OCI-LY7 (cell line): ENCODE measurements around the gene ALB. TPM values are rescaled to one million over a fixed set of nuclear protein-coding genes. Genes with fewer than 3 reads are reported as not detected.

ENCODE experiments used
- BruUV-seq: library from RNA; stranded (reverse); fragments of 400-500 nt; replicated peaks from 2 replicates; lab custom pipeline; 2021; lab: Mats Ljungman, UMichigan
- CTCF ChIA-PET: fragments of 300-600 bp; sonication (Branson Sonifier 250); formaldehyde crosslinking; loops from one replicate; lab custom pipeline; 2022; ENCODE audit warnings: antibody characterized with exemption; ENCODE audit not compliant: unreplicated experiment; lab: Charles Lee
- POLR2A ChIA-PET: fragments of 300-600 bp; sonication (Branson Sonifier 250); formaldehyde crosslinking; loops from one replicate; lab custom pipeline; 2022; ENCODE audit warnings: antibody characterized with exemption; lab: Charles Lee
- DNase-seq: peaks from one replicate; pipeline ENCODE4 v3.0.0-alpha.2; 2015; ENCODE audit warnings: low spot score
- H2AFZ ChIP-seq: fragments of 200-600 bp; sonication (generic), shearing (Covaris generic); 2 replicates; pipeline ENCODE4 v1.6.1; 2014; ENCODE audit warnings: mild to moderate bottlenecking, antibody characterized with exemption, low read length, moderate library complexity
- H3K27ac ChIP-seq: fragments of 200-600 bp; sonication (generic); 2 replicates; pipeline ENCODE4 v1.5.1; 2014; ENCODE audit warnings: mixed run types, low read depth, mild to moderate bottlenecking, moderate library complexity, low read length, inconsistent platforms; ENCODE audit not compliant: poor library complexity, severe bottlenecking
- H3K36me3 ChIP-seq: fragments of 200-600 bp; sonication (generic); 2 replicates; pipeline ENCODE4 v1.6.1; 2014; ENCODE audit warnings: mild to moderate bottlenecking, antibody characterized with exemption, low read length, moderate library complexity, mixed read lengths; ENCODE audit not compliant: insufficient read depth
- H3K4me1 ChIP-seq: fragments of 200-600 bp; sonication (generic); 2 replicates; pipeline ENCODE4 v1.5.1; 2014; ENCODE audit warnings: mild to moderate bottlenecking, low read length; ENCODE audit not compliant: insufficient read depth, poor library complexity, severe bottlenecking
- H3K4me2 ChIP-seq: fragments of 200-600 bp; sonication (generic); 2 replicates; pipeline ENCODE4 v1.6.1; 2014; ENCODE audit warnings: mild to moderate bottlenecking, low read length
- H3K4me3 ChIP-seq: fragments of 200-600 bp; sonication (generic); 2 replicates; pipeline ENCODE4 v1.5.1; 2014; ENCODE audit warnings: mild to moderate bottlenecking, low read depth, low read length; ENCODE audit not compliant: poor library complexity, severe bottlenecking
- H3K79me2 ChIP-seq: fragments of 200-600 bp; sonication (generic); 2 replicates; pipeline ENCODE4 v1.6.1; 2016; ENCODE audit warnings: low read depth, mild to moderate bottlenecking, low read length, moderate library complexity, mixed read lengths; ENCODE audit not compliant: insufficient read depth
- H3K9me2 ChIP-seq: fragments of 200-600 bp; sonication (generic); 2 replicates; pipeline ENCODE4 v1.6.1; 2016; ENCODE audit warnings: mild to moderate bottlenecking, low read length, mixed read lengths; ENCODE audit not compliant: insufficient read depth
- H3K9me3 ChIP-seq: fragments of 200-600 bp; sonication (generic); 2 replicates; pipeline ENCODE4 v1.6.1; 2014; ENCODE audit warnings: mild to moderate bottlenecking, mixed run types, low read length, mixed read lengths
- H4K20me1 ChIP-seq: fragments of 200-600 bp; sonication (generic); 2 replicates; pipeline ENCODE4 v1.6.1; 2014; ENCODE audit warnings: mild to moderate bottlenecking, antibody characterized with exemption, low read length, moderate library complexity, mixed read lengths; ENCODE audit not compliant: insufficient read depth
- EZH2phosphoT487 ChIP-seq: fragments of 200-600 bp; sonication (generic); IDR thresholded peaks from 2 replicates; pipeline ENCODE4 v1.6.1; 2018; ENCODE audit warnings: low read depth, borderline replicate concordance, mild to moderate bottlenecking, mixed run types, antibody characterized with exemption, low read length, moderate library complexity, mixed read lengths
- intact Hi-C: fragments of 100-400 bp; cut with micrococcal nuclease; formaldehyde crosslinking; loops from one replicate; pipeline ENCODE4 v1.10.0; 2022; ENCODE audit not compliant: unreplicated experiment
- total RNA-seq, 2 experiments: library from RNA; depleted of rRNA in 1 of 2; stranded (reverse); fragments of >200 nt in 1 of 2; shearing (Covaris generic) in 1 of 2; gene quantifications; 2 replicates each; pipeline ENCODE4 v1.2.3, GENCODE V29; 2014 to 2022
- TF ChIP-seq, protein P1 (sequence below): fragments of 200-600 bp; sonication (generic); conservative IDR thresholded peaks from 2 replicates; pipeline ENCODE4 v1.5.1; 2014; ENCODE audit warnings: mild to moderate bottlenecking, antibody characterized with exemption, low read length, moderate library complexity, mixed read lengths

Gene ALB
- total RNA-seq, 2 experiments from 2014 or later: not detected

DNA sequence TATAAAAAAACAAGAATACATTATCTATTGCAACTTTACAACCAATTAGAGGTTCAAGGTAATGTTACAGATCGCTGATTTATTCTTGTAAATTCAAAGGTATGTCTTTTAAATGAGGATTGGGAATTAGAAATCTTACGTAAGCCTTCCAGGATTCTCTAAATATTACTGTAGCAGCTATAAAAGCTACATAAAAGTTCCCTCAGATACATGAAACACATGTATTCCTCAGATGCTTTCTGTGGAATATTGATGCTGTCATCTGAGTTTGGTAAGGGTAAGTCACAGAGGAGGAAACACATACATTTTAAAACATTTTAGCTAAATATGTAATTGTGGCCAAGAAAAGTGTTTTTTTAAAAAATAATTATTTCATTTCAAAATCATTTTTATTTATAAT lies 35.4 kb downstream of the ALB start:
- no peaks in the 10 kb centered on the region for H3K4me1 ChIP-seq
- no peak overlapping the region for H3K4me2 ChIP-seq
- no peak overlapping the region for H3K4me3 ChIP-seq
- ChIA-PET POLR2A (interaction anchor here (0.6 to 1.6 kb wide), 3 partner anchors 19 to 98 kb away, joined by 3 to 4 read pairs (median 3); no protein-coding TSS in a partner anchor), CTCF (no interaction called here)
- no peaks in the 10 kb centered on the region for H4K20me1 ChIP-seq
- intact Hi-C loops: no loop called here
- no peak for DNase-seq
- H3K9me2 ChIP-seq: no peaks in the 10 kb centered on the region
- H3K27ac ChIP-seq: no peak overlapping the region
- no peak overlapping the region for H2AFZ ChIP-seq
- H3K9me3 ChIP-seq: no peaks in the 10 kb centered on the region
- no peaks in the 10 kb centered on the region for H3K36me3 ChIP-seq
- TF ChIP-seq EZH2phosphoT487: no peak
- TF ChIP-seq, protein P1, sequence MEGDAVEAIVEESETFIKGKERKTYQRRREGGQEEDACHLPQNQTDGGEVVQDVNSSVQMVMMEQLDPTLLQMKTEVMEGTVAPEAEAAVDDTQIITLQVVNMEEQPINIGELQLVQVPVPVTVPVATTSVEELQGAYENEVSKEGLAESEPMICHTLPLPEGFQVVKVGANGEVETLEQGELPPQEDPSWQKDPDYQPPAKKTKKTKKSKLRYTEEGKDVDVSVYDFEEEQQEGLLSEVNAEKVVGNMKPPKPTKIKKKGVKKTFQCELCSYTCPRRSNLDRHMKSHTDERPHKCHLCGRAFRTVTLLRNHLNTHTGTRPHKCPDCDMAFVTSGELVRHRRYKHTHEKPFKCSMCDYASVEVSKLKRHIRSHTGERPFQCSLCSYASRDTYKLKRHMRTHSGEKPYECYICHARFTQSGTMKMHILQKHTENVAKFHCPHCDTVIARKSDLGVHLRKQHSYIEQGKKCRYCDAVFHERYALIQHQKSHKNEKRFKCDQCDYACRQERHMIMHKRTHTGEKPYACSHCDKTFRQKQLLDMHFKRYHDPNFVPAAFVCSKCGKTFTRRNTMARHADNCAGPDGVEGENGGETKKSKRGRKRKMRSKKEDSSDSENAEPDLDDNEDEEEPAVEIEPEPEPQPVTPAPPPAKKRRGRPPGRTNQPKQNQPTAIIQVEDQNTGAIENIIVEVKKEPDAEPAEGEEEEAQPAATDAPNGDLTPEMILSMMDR: no peak
- no TSS peak for BruUV-seq
- no peaks in the 10 kb centered on the region for H3K79me2 ChIP-seq

DNA sequence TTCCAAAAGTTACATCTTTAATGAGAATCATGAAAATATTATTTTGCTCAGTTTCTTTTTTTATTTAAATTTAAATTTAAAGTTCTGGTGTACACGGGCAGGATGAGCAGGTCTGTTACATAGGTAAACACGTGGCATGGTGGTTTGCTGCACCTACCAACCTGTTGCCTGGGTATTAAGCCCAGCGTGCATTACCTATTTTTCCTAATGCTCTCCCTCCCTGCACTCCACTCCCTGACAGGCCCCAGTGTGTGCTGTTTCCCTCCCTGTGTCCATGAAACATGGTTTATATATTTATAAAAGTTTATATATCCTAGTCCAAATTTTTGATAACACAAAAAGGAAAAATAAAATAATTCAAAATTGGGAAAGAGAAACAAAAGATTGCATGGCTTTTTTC lies 35.9 kb downstream of the ALB start:
- Histone ChIP-seq H3K9me2 (no peaks in the 10 kb centered on the region), H4K20me1 (no peaks in the 10 kb centered on the region), H3K4me1 (no peaks in the 10 kb centered on the region), H3K27ac (no peak overlapping the region), H3K36me3 (no peaks in the 10 kb centered on the region), H3K4me2 (no peak overlapping the region), H3K9me3 (no peaks in the 10 kb centered on the region), H3K4me3 (no peak overlapping the region), H2AFZ (no peak overlapping the region), H3K79me2 (no peaks in the 10 kb centered on the region)
- no TSS peak for BruUV-seq
- POLR2A ChIA-PET: no interaction called here
- intact Hi-C loops: loop anchor here (10.0 kb wide), 1 partner anchor 125 kb away; no protein-coding TSS in a partner anchor
- no peak for DNase-seq
- TF ChIP-seq EZH2phosphoT487: no peak
- TF ChIP-seq, protein P1: no peak
- CTCF ChIA-PET: no interaction called here

DNA sequence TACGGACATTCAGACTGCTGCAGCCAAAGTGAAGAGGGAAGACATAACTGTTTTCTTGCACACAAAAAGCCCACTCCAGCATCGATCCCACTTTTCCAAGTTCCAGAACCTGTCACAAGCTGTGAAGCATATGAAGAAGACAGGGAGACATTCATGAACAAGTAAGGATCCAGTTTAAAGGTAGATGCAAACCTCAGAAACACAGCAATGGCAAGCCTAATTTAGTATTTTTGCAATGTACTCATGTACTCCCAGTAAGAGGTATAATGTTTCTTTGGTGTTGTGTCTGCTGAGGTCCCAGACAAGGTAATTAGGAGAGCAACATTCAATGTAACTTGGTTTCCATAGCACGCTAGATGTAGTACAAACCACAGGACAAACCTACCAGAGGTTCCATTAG lies 36.6 kb downstream of the ALB start:
- Histone ChIP-seq H3K36me3 (no peaks in the 10 kb centered on the region), H3K4me2 (no peak overlapping the region), H2AFZ (no peak overlapping the region), H3K9me2 (no peaks in the 10 kb centered on the region), H3K79me2 (no peaks in the 10 kb centered on the region), H4K20me1 (no peaks in the 10 kb centered on the region), H3K4me1 (no peaks in the 10 kb centered on the region), H3K9me3 (no peaks in the 10 kb centered on the region), H3K27ac (no peak overlapping the region), H3K4me3 (no peak overlapping the region)
- DNase-seq: no peak
- POLR2A ChIA-PET: no interaction called here
- intact Hi-C loops: loop anchor here (10.0 kb wide), 1 partner anchor 126 kb away; no protein-coding TSS in a partner anchor
- CTCF ChIA-PET: no interaction called here
- TF ChIP-seq EZH2phosphoT487: no peak
- TF ChIP-seq, protein P1: no peak
- no TSS peak for BruUV-seq
